ENCODE measurements around the gene INPP5J. TPM values are rescaled to one million over a fixed set of nuclear protein-coding genes. Genes with fewer than 3 reads are reported as not detected.
"Not testable (repeated sequence)": the region's sequence is repeated elsewhere in the genome, so short reads cannot be mapped to it uniquely, and the experiment has no call there.

Gene INPP5J
- total RNA-seq, 1 donor from 2014 or later = 0.18 TPM

DNA sequence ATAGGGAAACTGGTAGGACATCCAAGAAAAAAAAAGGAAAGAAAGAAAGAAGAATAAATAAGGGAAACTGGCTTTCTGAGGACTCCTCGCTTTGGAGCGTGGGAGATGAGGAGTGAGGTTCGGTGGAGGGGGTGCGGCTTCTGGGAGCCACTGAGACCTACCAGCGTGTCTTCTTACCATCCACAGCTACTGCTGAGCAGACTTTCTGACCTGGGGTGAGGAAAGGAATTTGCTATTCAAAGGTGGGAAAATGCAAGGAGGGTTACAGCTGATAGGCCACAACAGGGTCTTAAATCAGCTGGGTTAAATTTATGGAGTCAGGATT, 14.9 kb upstream of the INPP5J start:
- peak overlapping the region; percentile 85 for H3K4me3 Mint-ChIP-seq (ENCODE audit: low read depth)
- no peaks in the 10 kb centered on the region for H3K9me3 Mint-ChIP-seq
- H3K4me1 Mint-ChIP-seq (ENCODE audit: low read depth) = peaks cover 10% of the 10 kb centered on the region
- no peaks in the 10 kb centered on the region for H3K36me3 Mint-ChIP-seq (ENCODE audit: low read depth)
- H3K27ac Mint-ChIP-seq = peak overlapping the region; percentile 8
- peaks cover 3% of the 10 kb centered on the region for H3K27me3 Mint-ChIP-seq (ENCODE audit: low read depth)
- intact Hi-C loops (cut with micrococcal nuclease) = loop anchor here (1.0 to 5.0 kb wide), 2 partner anchors 179 to 205 kb away; no protein-coding TSS in a partner anchor
- no peak for DNase-seq (ENCODE audit: low spot score)

DNA sequence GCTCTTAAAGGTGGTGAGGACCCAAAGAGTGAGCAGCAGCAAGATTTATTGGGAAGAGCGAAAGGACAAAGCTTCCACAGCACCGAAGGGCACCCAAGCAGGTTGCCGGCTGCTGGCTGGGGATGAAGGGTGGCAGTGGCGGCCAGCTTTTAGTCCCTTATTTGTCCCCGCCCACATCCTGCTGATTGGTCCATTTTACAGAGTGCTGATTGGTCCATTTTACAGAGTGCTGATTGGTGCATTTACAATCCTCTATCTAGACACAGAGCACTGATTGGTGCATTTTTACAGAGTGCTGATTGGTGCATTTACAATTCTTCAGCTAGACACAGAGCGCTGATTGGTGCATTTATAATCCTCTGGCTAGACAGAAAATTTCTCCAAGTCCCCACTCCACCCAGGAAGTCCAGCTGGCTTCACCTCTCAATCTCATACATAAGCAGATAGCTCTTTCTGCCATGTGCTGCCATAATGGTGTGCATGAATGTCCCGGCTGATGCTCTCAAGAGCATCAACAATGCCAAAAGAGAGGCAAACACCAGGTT, 10.1 kb upstream of the INPP5J start:
- H3K4me3 Mint-ChIP-seq (ENCODE audit: low read depth); H3K27me3 Mint-ChIP-seq (ENCODE audit: low read depth); H3K4me1 Mint-ChIP-seq (ENCODE audit: low read depth); H3K9me3 Mint-ChIP-seq; H3K27ac Mint-ChIP-seq; intact Hi-C loops (cut with micrococcal nuclease); H3K36me3 Mint-ChIP-seq (ENCODE audit: low read depth); DNase-seq (ENCODE audit: low spot score): not testable (repeated sequence)

DNA sequence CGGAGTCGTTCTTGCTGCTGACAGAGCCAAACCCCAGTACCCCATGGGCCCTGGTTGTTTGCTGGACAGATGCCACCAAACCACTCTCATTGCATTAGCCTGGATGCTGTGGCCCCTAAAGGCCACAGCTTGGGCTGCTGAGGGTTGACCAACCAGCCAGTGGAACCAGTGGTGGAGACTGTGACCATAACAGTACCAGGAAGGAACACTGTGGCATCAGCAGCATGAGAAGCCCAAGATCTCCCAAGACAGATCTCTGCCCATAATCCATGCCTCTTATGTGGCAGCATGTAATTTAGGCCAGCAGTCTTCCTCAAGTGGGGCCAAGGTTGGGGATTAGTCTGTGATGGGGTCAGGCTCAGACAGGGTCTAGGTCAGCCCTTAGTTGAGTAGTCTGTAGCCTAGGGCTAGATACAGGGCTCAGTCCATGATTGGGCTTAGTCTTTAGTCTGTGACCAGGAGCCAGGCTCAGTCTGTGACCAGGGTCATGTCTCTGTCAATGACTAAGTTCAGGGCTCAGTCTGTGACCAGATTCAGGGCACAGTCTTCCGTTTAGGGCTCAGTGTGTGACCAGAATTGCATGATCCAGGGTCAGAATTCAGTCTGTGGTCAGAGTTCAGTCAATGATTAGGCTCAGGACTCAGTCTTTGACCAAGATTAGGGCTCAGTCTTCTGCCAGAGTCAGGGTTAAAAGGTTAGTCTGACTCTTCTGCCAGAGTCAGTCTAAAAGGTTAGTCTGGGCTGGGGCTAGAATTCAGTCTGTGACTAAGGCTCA, 4.5 kb upstream of the INPP5J start:
- intact Hi-C loops (cut with micrococcal nuclease) = no loop called here
- Mint-ChIP-seq H3K9me3 (no peaks in the 10 kb centered on the region), H3K27me3 (ENCODE audit: low read depth) (no peaks in the 10 kb centered on the region), H3K27ac (no peak overlapping the region), H3K4me3 (ENCODE audit: low read depth) (no peak overlapping the region), H3K4me1 (ENCODE audit: low read depth) (no peaks in the 10 kb centered on the region), H3K36me3 (ENCODE audit: low read depth) (no peaks in the 10 kb centered on the region)
- DNase-seq (ENCODE audit: low spot score) = no peak

DNA sequence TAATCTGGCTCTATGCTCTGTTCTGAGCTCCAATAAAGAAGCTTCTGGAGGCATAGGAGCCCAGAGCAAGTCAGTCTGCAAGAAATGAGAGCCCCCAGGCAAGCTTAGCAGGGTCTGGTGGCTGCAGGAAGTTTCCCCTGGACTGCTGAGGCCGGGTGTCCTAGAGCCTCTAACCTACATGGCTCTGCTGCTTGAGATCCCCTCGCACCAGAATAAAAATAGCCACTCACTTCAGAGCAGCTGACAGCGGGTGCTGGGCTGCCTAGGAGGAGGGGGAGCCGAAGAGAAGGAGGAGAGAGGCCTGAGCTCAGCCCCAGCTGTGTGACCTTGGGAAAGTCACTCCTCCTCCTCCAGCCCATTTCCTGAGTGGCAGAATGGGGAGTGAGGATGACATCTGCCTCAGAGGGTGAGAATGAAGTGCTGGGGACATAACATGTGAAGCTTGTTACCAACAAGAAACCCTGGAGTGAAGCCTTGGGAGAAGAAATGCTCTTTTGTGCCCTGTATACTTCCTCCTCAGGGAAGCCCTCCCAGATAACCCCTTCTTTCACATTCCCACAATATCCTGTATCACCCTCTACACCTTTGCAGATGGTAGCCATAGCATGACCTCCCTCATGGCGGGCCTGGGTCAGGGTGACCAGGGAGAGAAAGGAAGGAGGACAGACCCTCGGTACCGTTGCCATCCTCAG, 3.6 kb upstream of the INPP5J start:
- Mint-ChIP-seq H3K27ac (no peak overlapping the region), H3K27me3 (ENCODE audit: low read depth) (no peaks in the 10 kb centered on the region), H3K36me3 (ENCODE audit: low read depth) (no peaks in the 10 kb centered on the region), H3K9me3 (no peaks in the 10 kb centered on the region), H3K4me1 (ENCODE audit: low read depth) (no peaks in the 10 kb centered on the region), H3K4me3 (ENCODE audit: low read depth) (no peak overlapping the region)
- intact Hi-C loops (cut with micrococcal nuclease) = no loop called here
- DNase-seq (ENCODE audit: low spot score) = no peak

DNA sequence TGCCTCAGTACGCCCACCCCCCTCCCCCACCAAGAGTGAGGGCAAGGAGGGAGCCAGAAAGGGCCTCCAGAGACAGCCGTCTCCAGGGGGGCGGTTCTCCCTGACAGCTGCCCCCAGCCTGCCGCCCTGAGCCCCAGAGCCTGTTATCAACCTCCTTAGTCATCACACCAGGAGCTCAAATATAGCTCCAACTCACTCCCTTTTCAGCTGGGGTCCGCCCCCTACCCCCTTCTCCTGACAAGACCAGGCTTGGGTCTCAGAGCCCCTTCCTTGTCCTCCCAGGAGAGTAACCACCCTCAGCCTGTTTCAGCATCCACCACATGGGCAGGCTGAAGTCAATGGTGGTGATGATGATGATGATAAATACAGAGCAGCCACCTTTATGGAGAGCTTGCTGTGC, 2.5 kb upstream of the INPP5J start:
- intact Hi-C loops (cut with micrococcal nuclease) = no loop called here
- Mint-ChIP-seq H3K9me3 (no peaks in the 10 kb centered on the region), H3K4me1 (ENCODE audit: low read depth) (no peaks in the 10 kb centered on the region), H3K27me3 (ENCODE audit: low read depth) (no peaks in the 10 kb centered on the region), H3K27ac (no peak overlapping the region), H3K36me3 (ENCODE audit: low read depth) (no peaks in the 10 kb centered on the region), H3K4me3 (ENCODE audit: low read depth) (no peak overlapping the region)
- DNase-seq (ENCODE audit: low spot score) = no peak

DNA sequence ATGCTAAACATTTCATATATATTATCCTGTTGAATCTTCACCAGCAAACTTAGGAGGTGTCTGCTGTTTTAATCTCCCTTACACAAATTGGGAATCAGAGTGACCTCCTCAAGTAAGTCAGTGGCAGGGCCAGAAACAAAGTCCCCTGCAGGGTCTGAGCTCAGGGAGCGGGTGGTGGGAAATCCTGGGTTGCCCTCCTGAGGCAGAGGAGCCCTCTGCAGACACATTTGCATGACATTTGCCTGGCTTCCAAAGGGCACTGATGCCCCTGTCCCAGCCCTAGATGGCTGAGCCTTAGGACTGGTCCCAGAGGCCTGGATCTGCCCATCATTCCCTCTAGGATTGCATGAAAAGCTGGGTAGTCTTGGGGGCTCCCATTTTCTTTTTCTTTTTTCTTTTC, 2.1 kb upstream of the INPP5J start:
- Mint-ChIP-seq H3K27ac (no peak overlapping the region), H3K36me3 (ENCODE audit: low read depth) (no peaks in the 10 kb centered on the region), H3K4me1 (ENCODE audit: low read depth) (no peaks in the 10 kb centered on the region), H3K4me3 (ENCODE audit: low read depth) (no peak overlapping the region), H3K27me3 (ENCODE audit: low read depth) (no peaks in the 10 kb centered on the region), H3K9me3 (no peaks in the 10 kb centered on the region)
- intact Hi-C loops (cut with micrococcal nuclease) = no loop called here
- DNase-seq (ENCODE audit: low spot score) = no peak

DNA sequence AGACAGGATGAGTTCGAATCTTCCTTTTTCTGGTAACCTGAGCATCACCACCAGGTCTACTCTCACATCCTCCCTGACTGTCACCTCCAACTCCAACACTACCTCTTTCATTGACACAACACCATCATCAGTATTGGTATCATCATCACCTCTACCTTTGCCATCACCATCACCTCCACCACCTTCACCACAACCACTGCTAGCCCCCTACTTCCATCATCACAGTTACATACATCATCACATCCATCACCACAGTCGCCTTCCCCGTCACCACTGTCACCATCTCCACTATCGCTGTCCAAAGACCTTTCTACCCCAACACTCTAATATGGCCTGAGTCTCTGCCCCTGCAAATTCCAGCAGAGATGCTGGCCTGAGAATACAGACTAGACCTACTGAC, 1.4 kb upstream of the INPP5J start:
- Mint-ChIP-seq H3K36me3 (ENCODE audit: low read depth) (no peaks in the 10 kb centered on the region), H3K4me3 (ENCODE audit: low read depth) (no peak overlapping the region), H3K9me3 (no peaks in the 10 kb centered on the region), H3K27ac (no peak overlapping the region), H3K4me1 (ENCODE audit: low read depth) (no peaks in the 10 kb centered on the region), H3K27me3 (ENCODE audit: low read depth) (no peaks in the 10 kb centered on the region)
- no peak for DNase-seq (ENCODE audit: low spot score)
- intact Hi-C loops (cut with micrococcal nuclease) = no loop called here

DNA sequence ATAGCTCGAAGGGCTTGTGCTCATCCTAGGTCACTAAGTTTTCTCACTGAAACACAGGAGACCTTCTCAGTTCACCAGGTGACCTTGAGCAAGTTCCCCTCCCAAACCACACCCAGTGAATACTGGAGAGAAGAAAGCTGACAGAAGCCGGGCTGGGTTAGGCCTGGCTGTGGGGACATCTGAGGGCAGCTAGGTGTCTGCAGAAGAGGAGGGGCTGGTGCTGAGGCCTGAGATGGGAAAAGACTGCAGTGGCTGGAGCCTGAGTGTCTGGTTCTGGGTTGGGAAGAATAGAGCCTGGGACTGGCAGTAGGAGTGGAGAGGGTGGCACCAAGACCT, 602 bp upstream of the INPP5J start:
- H3K4me3 Mint-ChIP-seq (ENCODE audit: low read depth) = no peak overlapping the region
- no peaks in the 10 kb centered on the region for H3K36me3 Mint-ChIP-seq (ENCODE audit: low read depth)
- H3K27ac Mint-ChIP-seq = no peak overlapping the region
- no peaks in the 10 kb centered on the region for H3K9me3 Mint-ChIP-seq
- no peaks in the 10 kb centered on the region for H3K27me3 Mint-ChIP-seq (ENCODE audit: low read depth)
- intact Hi-C loops (cut with micrococcal nuclease) = no loop called here
- DNase-seq (ENCODE audit: low spot score) = no peak
- H3K4me1 Mint-ChIP-seq (ENCODE audit: low read depth) = no peaks in the 10 kb centered on the region

DNA sequence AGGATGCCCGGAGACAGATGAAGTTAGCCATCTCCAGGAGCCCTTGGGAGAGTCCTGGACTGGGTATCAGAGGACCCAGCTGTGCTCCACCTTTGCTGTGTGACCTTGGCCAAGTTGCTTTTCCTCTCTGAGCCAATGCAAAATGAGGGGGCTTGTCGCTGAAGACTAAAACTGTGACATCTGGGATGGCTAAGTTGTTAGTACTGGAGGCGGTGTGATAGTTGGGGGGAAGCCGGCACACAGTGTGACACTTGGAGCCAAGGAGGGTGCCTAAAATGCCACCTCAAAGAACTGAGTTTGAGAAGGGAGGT, 481 bp downstream of the INPP5J start:
- H3K9me3 Mint-ChIP-seq = no peaks in the 10 kb centered on the region
- no peaks in the 10 kb centered on the region for H3K27me3 Mint-ChIP-seq (ENCODE audit: low read depth)
- intact Hi-C loops (cut with micrococcal nuclease) = no loop called here
- no peaks in the 10 kb centered on the region for H3K36me3 Mint-ChIP-seq (ENCODE audit: low read depth)
- no peaks in the 10 kb centered on the region for H3K4me1 Mint-ChIP-seq (ENCODE audit: low read depth)
- DNase-seq (ENCODE audit: low spot score) = no peak
- no peak overlapping the region for H3K4me3 Mint-ChIP-seq (ENCODE audit: low read depth)
- no peak overlapping the region for H3K27ac Mint-ChIP-seq

DNA sequence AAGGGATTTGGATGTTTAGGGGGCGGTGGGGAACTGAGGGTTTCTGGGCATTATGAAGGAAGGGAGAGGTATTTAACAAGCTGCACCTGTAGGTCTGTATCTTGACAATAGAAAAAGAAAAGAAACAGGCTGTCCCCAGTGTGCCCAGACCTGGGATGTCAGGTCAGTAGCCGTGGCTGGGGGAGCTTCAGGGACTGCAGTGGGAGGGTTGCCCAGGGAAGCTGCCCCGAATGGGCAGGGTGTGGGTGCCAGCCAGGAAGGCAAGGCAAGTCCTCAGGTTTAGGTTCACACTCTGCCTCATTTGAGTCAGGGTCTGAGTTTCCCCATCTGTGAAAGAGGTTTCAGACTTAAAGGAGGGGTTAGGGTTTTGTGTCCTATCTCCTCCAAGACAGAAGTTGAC, 1.5 kb downstream of the INPP5J start:
- Mint-ChIP-seq H3K4me1 (ENCODE audit: low read depth) (no peaks in the 10 kb centered on the region), H3K4me3 (ENCODE audit: low read depth) (no peak overlapping the region), H3K27me3 (ENCODE audit: low read depth) (no peaks in the 10 kb centered on the region), H3K27ac (no peak overlapping the region), H3K9me3 (no peaks in the 10 kb centered on the region), H3K36me3 (ENCODE audit: low read depth) (no peaks in the 10 kb centered on the region)
- intact Hi-C loops (cut with micrococcal nuclease) = no loop called here
- no peak for DNase-seq (ENCODE audit: low spot score)

DNA sequence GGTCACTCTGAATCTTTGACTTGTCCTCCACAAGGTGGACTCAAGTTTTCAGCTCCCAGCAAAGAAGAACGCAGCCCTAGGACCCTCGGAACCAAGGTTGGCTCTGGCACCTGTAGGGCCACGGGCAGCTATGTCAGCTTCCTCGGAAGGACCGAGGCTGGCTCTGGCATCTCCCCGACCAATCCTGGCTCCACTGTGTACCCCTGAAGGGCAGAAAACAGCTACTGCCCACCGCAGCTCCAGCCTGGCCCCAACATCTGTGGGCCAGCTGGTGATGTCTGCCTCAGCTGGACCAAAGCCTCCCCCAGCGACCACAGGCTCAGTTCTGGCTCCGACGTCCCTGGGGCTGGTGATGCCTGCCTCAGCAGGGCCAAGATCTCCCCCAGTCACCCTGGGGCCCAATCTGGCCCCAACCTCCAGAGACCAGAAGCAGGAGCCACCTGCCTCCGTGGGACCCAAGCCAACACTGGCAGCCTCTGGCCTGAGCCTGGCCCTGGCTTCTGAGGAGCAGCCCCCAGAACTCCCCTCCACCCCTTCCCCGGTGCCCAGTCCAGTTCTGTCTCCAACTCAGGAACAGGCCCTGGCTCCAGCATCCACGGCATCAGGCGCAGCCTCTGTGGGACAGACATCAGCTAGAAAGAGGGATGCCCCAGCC, 2.2 kb downstream of the INPP5J start:
- H3K27ac Mint-ChIP-seq = no peak overlapping the region
- DNase-seq (ENCODE audit: low spot score) = no peak
- no peak overlapping the region for H3K4me3 Mint-ChIP-seq (ENCODE audit: low read depth)
- H3K36me3 Mint-ChIP-seq (ENCODE audit: low read depth) = no peaks in the 10 kb centered on the region
- intact Hi-C loops (cut with micrococcal nuclease) = no loop called here
- H3K9me3 Mint-ChIP-seq = no peaks in the 10 kb centered on the region
- no peaks in the 10 kb centered on the region for H3K27me3 Mint-ChIP-seq (ENCODE audit: low read depth)
- no peaks in the 10 kb centered on the region for H3K4me1 Mint-ChIP-seq (ENCODE audit: low read depth)

DNA sequence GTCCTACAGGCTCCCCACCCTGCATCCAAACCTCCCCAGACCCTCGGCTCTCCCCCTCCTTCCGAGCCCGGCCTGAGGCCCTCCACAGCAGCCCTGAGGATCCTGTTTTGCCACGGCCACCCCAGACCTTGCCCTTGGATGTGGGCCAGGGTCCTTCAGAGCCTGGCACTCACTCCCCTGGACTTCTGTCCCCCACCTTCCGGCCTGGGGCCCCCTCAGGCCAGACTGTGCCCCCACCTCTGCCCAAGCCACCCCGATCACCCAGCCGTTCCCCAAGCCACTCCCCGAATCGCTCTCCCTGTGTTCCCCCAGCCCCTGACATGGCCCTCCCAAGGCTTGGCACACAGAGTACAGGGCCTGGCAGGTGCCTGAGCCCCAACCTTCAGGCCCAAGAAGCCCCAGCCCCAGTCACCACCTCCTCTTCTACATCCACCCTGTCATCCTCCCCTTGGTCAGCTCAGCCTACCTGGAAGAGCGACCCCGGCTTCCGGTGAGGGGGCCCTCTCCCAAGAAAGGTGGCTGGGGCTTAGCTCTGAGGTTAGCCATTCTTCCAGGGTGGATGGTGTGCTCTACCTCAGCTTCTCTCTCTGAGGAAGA, 2.9 kb downstream of the INPP5J start:
- H3K9me3 Mint-ChIP-seq = no peaks in the 10 kb centered on the region
- no peak overlapping the region for H3K4me3 Mint-ChIP-seq (ENCODE audit: low read depth)
- no peak overlapping the region for H3K27ac Mint-ChIP-seq
- intact Hi-C loops (cut with micrococcal nuclease) = no loop called here
- H3K4me1 Mint-ChIP-seq (ENCODE audit: low read depth) = no peaks in the 10 kb centered on the region
- DNase-seq (ENCODE audit: low spot score) = no peak
- H3K27me3 Mint-ChIP-seq (ENCODE audit: low read depth) = no peaks in the 10 kb centered on the region
- no peaks in the 10 kb centered on the region for H3K36me3 Mint-ChIP-seq (ENCODE audit: low read depth)
